RCC 7860 (cell line): Measurements from ENCODE around the gene ZBTB46.
"Not testable (repeated sequence)": the region's sequence is repeated elsewhere in the genome, so short reads cannot be mapped to it uniquely, and the experiment has no call there.

Experiments used
- DNase-seq: peaks from one replicate; pipeline ENCODE4 v3.0.0-alpha.2; 2015; ENCODE audit warnings: low spot score
- FAIRE-seq: peaks from 2 replicates; lab custom pipeline; 2012; peaks lifted over from hg19 to GRCh38; lab: Jason Lieb, UNC

Gene ZBTB46, protein sequence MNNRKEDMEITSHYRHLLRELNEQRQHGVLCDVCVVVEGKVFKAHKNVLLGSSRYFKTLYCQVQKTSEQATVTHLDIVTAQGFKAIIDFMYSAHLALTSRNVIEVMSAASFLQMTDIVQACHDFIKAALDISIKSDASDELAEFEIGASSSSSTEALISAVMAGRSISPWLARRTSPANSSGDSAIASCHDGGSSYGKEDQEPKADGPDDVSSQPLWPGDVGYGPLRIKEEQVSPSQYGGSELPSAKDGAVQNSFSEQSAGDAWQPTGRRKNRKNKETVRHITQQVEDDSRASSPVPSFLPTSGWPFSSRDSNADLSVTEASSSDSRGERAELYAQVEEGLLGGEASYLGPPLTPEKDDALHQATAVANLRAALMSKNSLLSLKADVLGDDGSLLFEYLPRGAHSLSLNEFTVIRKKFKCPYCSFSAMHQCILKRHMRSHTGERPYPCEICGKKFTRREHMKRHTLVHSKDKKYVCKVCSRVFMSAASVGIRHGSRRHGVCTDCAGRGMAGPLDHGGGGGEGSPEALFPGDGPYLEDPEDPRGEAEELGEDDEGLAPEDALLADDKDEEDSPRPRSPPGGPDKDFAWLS

DNA sequence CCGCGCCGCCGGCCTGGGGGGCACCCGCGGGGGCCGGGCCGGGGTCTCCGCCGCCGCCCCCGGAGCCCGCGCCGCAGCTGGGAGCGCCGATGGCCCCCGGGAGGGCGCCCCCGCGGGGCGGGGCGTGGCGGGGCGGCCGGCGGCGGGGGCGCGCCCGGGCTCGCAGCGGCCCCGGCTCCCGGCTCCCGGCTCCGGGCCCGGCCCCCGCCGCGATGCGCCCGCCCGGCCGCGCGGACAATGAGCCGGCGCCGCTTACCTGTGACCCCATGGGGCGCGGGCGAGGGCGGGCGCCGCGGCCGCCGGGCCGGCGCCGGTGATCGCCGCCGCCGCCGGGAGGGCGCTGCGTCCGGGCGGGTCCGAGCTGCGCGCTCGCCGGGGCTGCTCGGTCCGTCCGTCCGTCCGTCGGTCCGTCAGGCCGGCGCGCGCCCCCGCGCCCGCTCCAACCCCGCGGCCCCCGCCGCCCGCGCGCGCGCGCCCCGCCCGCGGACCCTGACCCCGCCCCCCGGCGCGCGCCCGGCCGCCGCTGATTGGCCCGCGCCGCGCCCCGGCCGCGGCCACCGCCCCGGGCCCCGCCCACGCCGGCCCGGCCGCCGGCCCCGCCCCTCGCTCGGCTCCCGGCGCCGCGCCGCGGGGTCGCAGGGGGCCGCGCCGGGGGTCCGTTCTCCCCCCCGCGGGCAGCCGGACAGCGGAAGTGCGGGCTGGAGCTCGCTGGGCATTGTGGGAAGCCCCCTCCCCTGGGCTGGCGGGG lies at the start of gene ZBTB46:
Gene ZBTB46, minus strand, starts transcription at position 424 of the 748 bp plus-strand sequence. CDS start 40,507 bp downstream, outside the sequence.
- DNase-seq = peak; percentile 7
- FAIRE-seq = no peak

DNA sequence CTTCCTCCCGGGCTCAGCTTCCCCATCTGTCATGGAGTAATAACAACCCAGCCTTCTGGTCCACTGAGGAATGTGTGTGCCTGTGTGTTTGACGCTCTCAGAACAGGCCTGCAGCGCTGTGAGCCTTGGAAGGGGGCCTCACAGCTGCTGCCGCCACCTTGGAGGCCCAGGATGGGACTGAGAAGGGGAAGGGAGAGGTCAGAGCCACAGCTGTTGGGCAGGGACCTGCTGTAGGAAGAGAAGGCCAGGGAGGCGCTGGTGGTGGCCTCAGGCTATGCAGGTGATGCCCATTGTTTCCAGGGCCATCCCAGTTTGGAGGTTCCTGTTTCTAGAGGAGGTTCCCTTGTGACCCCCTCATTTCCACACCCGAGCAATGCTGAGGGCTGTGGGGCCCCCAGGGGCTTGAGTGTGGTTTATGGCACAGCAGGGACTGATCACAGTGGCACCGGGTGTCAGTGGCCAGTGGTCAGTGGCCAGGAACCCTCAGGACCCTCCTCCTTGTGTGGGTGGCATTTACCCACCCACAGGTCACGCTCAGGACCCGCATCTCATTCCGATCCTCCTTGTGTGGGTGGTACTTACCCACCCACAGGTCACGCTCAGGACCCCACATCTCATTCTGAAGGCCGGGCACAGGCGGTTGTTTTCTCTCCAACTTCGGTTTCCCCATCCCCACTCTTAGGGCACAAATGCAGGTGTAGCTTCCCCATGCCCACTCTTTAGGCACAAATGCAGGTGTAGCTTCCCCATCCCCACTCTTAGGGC lies 48.0 kb upstream of the ZBTB46 start:
- no peak for DNase-seq
- FAIRE-seq = no peak

DNA sequence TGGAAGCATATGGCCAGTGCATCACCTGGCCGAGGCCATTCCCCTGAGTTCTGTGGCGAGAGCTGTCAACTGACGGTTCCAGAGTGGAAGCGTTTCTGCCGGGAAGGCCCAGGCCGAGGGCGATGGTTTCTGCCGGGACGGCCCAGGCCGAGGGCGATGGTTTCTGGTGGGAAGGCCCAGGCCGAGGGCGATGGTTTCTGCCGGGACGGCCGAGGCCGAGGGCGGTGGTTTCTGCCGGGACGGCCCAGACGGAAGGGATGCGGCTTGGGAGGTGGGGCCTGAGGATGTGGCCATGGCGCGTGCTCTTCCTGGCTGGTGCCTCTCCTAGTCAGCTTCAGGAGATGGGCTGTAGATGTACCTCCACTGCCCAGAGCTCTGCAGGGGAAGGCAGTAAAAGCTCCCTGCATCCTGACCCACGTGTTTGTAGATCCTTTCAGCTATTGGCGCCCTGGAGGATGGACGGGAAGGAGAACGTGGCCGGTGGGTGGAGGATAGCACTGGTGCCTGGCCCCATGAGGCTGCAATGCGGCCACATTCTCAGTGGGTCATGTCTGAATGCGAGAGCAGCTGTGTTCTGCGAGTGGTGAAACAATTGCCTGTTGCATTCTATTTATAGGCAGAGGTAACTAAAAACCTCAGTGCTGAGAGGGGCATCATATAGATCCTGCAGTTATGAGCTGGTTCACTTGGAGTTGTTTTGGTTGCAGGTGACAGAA lies 46.8 kb upstream of the ZBTB46 start:
- DNase-seq (no peak), FAIRE-seq (no peak)

DNA sequence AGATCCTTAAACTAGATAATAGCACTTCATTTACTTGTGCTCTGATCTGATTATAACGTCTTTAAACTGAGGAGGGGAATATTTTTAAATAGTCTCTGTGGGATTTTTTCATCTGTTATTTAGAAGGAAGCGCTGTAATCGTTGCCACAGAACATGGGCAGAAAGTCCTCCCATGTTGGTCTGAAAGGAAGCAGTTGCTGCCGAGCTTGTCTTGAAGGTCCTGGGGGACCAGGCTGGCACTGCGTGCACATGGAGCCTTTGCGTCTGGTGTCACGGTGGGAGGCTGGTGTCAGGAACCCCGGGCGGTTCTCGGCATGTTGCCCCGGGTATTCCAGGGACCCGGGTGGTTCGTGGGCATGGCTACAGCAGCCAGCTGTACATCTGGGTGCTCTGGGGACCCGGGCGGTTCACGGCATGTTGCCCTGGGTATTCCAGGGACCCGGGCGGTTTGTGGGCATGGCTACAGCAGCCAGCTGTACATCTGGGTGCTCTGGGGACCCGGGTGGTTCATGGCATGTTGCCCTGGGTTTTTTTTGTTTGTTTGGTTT lies 45.5 kb upstream of the ZBTB46 start:
- FAIRE-seq (no peak), DNase-seq (no peak)

DNA sequence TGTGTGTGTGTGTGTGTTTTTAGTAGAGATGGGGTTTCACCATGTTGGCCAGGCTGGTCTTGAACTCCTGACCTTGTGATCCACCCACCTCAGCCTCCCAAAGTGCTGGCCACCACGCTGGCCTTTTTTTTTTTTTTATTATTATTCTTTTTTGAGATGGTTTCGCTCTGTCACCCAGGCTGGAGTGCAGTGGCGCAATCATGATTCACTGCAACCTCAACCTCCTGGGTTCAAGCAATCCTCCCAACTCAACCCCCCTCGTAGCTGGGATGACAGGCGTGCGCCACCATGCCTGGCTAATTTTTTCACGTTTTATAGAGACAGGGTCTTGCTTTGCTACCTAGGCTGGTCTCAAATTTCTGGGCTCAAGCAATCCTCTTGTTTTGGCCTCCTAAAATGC lies 43.2 kb upstream of the ZBTB46 start:
- not testable (repeated sequence) for DNase-seq, FAIRE-seq

DNA sequence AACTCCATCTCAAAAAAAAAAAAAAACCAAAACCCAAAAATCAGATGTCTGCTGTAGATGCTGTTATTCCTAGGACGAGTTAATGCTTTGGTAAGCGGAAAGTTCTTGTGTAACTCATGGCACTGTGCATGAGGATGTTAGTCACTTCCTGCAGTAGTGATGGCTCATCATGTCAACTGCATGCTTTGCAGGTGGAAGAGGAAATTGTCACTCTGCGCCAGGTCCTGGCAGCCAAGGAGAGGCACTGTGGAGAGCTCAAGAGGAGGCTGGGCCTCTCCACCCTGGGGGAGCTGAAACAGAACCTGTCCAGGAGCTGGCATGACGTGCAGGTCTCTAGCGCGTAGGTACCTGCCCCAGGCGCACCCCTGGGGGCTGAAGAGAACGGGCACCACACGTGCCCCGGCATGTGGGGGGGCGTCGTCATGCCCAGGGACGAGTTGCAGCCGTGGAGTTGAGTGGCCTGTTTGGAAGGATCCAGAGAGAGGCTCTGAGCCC lies 42.5 kb upstream of the ZBTB46 start:
- DNase-seq = peak; percentile 78
- FAIRE-seq = no peak

DNA sequence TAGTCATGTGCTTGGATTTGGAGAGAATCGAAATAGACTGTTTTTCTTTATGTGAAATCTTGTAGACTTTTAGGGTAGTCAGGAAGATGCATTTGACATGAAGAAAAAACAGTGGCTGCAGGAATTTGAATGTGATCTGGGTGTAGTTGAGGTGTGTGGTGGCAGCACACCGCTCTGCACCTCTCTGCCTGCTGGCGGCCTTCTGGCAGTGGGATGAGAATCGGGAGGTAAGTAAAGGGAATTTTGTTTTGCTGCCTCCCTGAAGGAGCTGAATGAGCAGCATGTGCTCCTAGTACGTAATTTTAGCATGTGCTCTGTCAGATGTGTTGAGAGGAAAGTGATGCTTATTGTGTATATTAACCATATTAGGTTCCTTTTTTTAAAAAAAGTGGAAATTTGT lies 37.2 kb upstream of the ZBTB46 start:
- no peak for FAIRE-seq

DNA sequence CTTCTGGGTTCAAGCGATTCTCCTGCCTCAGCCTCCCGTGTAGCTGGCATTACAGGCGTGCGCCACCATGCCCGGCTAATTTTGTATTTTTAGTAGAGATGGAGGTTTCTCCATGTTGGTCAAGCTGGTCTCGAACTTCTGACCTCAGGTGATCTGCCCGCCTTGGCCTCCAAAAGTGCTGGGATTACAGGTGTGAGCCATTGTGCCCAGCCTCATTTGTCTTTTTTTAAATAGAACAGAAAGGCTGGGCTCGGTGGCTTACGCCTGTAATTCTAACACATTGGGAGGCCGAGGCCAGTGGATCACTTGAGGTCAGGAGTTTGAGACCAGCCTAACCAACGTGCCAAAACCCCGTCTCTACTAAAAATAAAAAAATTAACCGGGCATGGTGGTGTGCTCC lies 36.0 kb upstream of the ZBTB46 start:
- not testable (repeated sequence) for DNase-seq, FAIRE-seq

More for the DNA sequence above, 37.2 kb upstream of the ZBTB46 start:
- no peak for DNase-seq

DNA sequence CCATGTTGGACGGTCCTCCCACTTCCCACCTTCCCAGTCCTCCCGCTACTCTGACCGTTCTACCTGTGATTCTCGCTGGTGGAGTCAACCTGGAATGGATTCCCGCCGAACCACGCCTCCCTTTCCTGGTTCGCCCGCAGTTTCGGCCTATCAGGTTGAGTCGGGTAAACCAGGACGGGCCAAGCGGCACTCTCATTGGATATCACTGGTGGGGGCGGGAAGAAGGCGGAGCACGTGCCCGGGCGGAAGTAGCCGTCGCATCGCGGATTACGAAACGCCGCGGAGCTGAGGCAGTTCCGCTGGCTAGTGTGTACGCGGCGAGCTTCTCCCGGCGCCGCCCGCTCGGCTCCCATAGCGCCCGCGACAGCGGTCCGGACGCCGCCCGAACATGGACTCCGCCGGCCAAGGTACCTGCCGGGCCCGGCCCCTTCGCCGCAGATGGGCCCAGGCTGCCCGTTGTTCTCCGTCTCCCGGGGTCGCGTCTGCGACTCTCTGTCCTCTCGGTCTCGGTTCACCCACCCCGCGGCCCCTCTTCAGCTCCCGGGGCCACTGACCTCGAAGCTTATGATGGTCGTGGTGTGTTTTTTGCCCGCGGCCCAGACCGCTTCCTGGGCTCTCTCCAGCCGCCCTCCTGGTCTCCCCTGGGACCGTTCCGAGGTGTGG lies 34.0 kb upstream of the ZBTB46 start, which contains the start of gene TPD52L2:
Gene TPD52L2, plus strand, starts transcription at position 293 of the 663 bp plus-strand sequence. Its CDS starts 96 bp downstream, at position 389.
- peak; percentile 98 for DNase-seq

DNA sequence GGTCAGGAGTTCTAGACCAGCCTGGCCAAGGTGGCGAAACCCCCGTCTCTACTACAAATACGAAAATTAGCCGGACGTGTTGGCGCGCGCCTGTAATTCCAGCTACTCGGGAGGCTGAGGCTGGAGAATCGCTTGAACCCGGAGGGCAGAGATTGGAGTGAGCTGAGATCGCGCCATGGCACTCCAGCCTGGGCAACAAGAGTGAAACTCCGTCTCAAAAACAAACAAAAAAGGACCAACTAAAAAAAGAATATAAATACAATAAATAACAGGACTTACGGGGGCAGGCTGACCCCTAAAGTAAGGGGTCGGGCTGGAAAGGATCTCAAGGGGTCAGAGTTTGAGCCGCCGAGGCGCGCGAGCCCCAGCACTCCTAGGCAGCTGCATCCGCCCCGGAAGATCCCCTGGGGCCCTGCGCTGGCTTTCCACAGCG lies 33.5 kb upstream of the ZBTB46 start:
- DNase-seq (no peak), FAIRE-seq (no peak)

More for the DNA sequence above, 34.0 kb upstream of the ZBTB46 start, which contains the start of gene TPD52L2:
- peak; percentile 90 for FAIRE-seq

DNA sequence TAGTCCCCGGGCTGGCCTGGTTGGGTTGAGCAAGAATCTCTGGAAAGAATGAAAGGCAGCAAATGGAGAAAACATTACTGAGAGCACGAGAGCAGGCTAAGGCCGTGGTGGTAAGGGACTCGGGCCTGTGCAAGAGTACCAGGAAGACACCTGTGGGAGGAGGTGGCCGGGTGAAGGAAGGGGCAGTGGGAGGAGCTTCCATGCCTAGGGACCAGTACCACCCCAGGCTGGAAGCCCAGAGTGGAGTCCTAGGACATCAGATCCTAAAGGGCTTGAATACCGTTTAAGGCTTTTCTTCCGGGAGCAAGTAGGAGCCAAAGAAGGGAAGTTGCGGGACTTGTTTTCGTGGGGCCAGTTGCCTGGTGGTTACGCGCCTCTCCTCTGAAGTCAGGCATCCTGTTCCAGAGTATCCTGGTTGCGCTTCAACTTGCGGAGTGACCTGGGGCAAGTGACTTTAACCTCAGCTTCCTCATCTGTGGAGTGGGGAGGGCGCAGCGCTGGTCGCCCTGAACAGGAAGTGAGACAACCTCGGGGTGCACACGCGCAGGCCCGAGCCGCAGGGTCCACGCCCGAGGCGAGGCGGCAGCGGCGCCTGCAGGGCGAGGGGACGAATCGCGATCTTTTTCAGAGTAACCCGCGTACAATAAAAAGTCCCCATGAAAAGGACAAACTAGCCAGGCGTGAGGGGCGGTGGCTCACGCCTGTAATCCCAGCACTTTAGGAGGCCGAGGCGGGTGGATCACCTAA lies 32.9 kb upstream of the ZBTB46 start:
- no peak for FAIRE-seq
- DNase-seq = peak; percentile 89

DNA sequence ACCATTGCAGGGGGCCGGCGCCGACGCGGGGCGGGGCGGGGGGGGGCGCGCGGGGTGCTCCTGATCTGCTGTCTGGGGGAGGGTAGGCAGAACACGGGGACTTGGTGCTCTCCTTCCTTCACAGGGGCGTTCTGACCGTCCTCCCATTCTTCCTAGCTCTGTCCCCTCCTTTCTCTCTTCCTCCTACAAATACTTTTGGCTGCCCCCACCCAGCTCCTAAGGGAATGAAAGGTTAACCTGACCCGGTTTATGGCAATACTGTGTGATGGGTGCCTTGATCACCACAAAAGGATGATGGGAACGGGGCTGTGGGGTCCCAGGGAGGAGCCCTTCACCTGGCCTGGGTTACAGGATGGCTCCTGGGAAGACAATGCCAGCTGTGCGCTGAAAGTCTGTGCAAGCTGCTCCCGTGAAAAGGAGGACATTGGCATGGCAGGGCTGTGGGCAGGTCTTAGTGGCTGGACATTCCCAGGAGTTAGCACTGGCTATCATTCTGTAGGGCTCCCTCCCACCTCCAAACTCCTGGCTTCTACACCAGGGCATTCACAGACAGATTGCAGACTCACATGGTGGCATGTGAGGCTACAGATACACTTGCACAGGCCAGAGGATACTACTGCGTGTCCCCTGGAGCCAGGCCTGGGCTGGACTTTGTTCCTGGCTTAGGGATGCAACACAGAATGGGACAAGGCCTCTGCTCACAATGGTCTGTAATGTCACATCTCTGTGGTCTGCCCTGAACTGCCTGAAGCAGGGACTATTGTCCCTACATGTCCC lies 32.1 kb upstream of the ZBTB46 start:
- no peak for FAIRE-seq
- no peak for DNase-seq

DNA sequence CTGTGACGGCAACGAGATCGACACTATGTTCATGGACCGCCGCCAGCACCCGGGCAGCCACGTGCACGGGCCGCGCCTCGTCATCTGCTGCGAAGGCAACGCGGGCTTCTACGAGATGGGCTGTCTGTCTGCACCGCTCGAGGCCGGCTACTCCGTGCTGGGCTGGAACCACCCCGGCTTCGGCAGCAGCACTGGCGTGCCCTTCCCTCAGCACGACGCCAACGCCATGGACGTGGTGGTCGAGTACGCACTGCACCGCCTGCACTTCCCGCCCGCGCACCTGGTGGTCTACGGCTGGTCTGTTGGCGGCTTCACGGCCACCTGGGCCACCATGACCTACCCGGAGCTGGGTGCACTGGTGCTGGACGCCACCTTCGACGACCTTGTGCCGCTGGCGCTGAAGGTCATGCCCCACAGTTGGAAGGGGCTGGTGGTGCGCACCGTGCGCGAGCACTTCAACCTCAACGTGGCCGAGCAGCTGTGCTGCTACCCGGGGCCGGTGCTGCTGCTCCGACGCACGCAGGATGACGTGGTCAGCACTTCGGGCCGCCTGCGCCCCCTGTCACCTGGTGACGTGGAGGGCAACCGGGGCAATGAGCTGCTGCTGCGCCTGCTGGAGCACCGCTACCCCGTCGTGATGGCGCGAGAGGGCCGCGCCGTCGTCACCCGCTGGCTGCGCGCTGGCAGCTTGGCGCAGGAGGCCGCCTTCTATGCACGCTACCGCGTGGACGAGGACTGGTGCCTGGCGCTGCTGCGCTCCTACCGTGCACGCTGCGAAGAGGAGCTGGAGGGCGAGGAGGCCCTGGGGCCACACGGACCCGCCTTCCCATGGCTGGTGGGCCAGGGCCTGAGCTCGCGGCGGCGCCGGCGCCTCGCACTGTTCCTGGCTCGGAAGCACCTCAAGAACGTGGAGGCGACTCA lies 31.2 kb upstream of the ZBTB46 start:
- no peak for DNase-seq
- no peak for FAIRE-seq

DNA sequence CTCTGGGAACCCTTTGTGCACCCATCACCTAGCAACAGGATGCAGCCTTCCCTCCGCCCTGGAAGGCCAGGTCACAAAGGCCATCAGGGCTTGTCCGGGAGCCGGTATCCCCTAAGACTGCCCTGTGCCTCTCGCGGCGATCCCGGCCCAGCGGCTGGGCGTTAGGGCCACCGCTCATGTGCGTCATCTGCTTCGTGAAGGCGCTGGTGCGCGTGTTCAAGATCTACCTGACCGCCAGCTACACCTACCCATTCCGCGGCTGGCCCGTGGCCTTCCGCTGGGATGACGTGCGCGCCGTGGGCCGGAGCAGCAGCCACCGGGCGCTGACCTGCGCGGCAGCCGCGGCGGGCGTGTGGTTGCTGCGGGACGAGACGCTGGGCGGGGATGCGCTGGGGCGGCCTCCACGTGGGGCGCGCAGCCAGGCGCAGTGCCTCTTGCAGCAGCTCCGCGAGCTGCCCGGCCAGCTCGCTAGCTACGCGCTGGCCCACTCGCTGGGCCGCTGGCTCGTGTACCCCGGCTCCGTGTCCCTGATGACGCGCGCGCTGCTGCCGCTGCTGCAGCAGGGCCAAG lies 30.4 kb upstream of the ZBTB46 start, which contains the start of gene ABHD16B:
Gene ABHD16B, plus strand, starts transcription at position 134 of the 570 bp plus-strand sequence. Its CDS starts 43 bp downstream, at position 177.
- FAIRE-seq (no peak), DNase-seq (no peak)

DNA sequence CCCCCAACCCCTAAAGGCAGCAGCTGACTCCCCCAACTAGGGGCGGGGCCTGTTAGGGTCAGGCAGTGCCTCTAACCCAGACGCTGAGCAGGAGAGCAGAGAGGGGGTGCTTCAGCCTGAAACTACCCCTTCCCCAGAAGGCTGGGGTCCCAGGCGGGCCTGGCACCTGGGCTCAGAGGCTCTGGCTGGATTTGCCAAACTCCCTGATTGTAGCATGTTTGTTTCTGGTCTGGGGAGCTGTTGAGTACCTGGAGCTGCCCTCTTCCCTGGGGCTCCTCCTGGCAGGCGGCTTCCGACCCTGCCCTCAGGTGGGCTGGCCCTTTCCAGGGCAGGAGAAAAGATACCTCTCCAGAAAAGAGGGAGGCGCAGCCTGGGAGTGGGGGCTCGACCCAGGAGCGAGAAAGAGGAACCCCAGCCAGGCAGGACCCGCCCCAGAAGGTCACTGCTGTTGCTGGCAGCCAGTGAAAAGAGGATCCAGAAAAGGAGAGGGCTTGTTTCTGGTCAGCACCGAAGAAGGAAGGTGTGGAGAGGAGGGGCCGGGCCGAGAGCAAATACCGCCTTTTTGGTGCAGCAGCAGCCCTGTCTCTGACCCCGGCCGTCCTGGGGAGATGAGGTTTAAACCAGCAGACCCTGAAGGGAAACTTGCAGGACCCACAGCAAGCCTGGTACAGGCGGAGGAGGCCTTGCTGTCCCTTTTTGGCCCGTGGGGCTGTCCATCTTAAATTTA lies 29.4 kb upstream of the ZBTB46 start:
- DNase-seq (no peak), FAIRE-seq (no peak)
